HG02798 (cell line): Measurements from ENCODE around the gene EGLN2.
"Not testable (repeated sequence)": the region's sequence is repeated elsewhere in the genome, so short reads cannot be mapped to it uniquely, and the experiment has no call there.

ENCODE experiments used
- ATAC-seq: cut with Tn5 transposase; IDR thresholded peaks from one replicate; pipeline ENCODE4 v1.9.1; 2021; ENCODE audit warnings: mild to moderate bottlenecking; ENCODE audit not compliant: unreplicated experiment, poor library complexity

EGLN2 gene

DNA sequence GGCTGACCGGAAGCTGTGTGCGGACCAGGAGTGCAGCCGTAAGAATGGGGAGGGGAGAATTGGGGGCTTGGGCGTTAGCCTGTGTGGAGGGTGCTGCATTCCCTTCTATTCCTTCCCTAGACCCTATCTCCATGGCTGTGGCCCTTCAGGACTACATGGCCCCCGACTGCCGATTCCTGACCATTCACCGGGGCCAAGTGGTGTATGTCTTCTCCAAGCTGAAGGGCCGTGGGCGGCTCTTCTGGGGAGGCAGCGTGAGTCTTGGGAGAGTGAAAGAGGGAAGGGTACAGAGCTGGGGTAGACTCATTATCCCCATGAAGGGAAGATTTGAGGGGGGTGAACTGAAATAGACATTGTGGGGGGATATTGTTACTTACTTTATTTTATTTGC, 23.4 kb upstream of the EGLN2 start:
- ATAC-seq, result no peak

DNA sequence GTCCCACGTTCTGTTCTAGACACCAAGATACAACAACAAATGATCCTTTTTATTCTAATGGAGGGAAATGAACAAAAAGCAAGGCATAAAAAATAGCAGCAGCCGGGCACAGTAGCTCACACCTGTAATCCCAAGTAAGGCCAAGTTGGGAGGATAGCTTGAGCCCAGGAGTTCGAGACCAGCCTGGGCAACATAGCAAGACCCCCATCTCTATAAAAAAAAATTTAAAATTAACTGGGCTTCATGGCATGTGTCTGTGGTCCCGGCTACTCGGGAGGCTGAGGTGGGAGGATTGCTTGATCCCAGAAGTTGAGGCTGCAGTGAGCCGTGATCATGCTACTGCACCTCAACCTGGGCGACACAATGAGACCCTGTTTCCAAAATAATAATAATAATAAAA, 22.6 kb upstream of the EGLN2 start:
- ATAC-seq, result no peak

DNA sequence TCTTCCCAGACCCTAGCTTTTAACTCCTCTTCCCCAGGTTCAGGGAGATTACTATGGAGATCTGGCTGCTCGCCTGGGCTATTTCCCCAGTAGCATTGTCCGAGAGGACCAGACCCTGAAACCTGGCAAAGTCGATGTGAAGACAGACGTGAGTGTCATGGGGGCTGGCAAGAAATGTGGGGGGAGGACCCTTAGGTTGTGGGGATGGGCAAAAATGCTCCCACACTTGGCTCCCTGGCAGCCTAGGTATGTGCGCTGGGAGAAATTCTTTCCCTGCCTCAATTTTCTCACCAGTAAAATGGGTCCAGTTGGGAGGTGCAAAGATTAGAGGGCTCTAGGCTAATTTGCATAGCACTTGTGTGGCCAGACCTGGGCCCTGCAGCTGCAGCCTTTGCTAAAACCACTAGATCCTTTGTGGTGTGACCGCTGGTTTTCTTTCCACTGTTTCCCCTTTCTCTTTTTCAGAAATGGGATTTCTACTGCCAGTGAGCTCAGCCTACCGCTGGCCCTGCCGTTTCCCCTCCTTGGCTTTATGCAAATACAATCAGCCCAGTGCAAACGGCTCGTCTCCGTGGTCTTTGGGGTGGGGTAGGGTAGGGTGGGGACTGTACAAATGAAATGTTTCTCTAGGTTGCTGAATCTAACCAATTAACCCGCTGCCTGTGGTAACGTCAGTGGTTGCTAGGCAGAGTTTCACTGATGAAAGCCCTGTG, 21.9 kb upstream of the EGLN2 start:
- ATAC-seq, result peak; percentile 68

- ATAC-seq, result no peak
Measured at GRCh38 chr19:40777645-40777936, 21.4 kb upstream of the EGLN2 start.

- ATAC-seq, result peak; percentile 78
Measured at GRCh38 chr19:40777937-40778705, 20.9 kb upstream of the EGLN2 start, which contains the start of gene RAB4B. TSS of gene RAB4B (plus strand) at chr19:40778247. CDS start at chr19:40778376, 129 bp downstream.

DNA sequence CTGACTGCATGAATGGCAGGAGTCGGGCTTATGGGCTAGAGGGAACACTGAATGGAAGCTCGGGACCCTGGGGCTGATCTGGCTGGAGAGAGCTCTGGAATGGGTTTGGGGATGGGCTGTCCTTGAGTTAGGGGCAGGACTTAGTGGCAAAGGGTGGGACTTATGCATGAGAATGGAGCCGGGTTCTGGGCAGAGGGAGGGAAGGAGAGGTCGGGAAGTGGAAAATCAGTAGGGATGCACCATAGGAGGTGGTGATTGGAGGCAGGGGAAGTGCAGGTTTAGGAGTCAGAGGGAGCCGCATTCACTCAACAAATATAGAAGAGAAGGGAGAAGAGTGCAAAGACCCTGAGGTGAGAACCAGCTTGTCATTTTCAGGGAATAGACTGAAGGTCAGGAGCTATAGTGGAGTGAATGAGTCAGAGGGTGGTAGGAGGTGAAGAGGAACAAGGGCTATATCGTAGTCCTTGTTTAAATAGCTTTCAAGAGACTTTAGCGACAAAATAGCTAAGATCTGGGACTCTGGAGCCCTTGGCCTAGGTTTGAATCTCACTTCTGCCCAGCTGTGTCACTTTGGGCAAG, 20.2 kb upstream of the EGLN2 start:
- no peak for ATAC-seq

DNA sequence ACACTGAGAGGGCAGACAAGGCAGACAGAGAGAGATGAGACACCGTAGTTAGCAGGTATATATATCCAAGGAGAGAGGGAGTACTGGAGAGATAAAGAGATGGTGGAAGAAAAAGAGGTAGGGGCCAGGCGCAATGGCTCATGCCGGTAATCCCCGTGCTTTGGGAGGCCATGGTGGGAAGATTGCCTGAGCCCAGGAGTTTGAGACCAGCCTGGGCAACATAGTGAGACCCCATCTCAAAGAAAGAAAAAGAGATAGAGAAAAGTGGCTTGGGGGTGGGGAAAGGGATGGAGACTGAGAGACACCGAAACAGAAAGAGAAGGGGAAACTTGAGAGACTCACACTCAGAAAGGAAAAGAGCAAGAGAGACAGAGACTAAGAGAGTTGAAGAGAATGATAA, 18.4 kb upstream of the EGLN2 start:
- no peak for ATAC-seq

DNA sequence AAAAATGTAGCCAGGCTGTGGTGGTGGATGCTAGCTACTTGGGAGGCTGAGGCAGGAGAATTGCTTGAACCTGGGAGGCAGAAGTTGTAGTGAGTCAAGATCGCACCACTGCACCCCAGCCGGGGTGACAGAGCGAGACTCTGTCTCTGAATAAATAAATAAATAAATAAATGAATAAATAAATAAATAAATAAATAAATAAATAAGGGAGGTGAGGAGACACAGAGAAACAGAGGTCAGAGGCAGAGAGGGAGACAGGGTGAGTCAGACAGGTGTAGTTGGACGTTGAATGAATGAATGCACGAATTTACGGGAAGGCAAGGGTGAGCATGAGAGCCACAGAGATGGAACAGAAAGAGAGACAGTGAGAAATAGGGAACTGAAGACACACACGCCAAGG, 17.9 kb upstream of the EGLN2 start:
- no peak for ATAC-seq

DNA sequence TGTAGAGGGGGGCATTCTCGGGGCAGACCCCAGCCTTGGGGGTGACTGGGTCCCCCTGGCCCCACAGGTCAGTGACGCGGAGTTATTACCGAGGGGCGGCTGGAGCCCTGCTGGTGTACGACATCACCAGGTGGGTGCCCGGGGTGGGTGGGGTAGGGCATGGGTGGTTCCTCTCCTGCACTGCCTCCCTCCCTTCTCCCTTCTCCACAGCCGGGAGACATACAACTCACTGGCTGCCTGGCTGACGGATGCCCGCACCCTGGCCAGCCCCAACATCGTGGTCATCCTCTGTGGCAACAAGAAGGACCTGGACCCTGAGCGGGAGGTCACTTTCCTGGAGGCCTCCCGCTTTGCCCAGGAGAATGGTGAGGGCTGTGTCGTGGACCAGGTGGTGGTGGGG, 15.3 kb upstream of the EGLN2 start:
- no peak for ATAC-seq

DNA sequence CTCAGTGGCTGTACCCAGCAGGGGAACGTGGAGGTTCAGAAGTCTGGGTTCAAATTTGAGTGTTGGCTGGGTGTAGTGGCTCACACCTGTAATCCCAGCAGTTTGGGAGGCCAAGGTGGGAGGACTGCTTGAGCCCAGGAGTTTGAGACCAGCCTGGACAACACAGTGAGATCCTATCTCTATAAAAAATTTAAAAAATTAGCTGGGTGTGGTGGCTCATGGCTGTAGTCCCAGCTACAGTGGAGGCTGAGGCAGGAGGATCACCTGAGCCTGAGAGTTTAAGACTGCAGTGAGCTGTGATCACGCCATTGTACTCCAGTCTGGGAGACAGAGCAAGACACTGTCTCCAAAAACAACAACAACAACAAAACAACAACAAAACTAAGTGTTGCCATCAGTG, 14.8 kb upstream of the EGLN2 start:
- ATAC-seq, result not testable (repeated sequence)

GRCh38 chr19:40785526-40785925, 13.5 kb upstream of the EGLN2 start:
- ATAC-seq, result no peak

DNA sequence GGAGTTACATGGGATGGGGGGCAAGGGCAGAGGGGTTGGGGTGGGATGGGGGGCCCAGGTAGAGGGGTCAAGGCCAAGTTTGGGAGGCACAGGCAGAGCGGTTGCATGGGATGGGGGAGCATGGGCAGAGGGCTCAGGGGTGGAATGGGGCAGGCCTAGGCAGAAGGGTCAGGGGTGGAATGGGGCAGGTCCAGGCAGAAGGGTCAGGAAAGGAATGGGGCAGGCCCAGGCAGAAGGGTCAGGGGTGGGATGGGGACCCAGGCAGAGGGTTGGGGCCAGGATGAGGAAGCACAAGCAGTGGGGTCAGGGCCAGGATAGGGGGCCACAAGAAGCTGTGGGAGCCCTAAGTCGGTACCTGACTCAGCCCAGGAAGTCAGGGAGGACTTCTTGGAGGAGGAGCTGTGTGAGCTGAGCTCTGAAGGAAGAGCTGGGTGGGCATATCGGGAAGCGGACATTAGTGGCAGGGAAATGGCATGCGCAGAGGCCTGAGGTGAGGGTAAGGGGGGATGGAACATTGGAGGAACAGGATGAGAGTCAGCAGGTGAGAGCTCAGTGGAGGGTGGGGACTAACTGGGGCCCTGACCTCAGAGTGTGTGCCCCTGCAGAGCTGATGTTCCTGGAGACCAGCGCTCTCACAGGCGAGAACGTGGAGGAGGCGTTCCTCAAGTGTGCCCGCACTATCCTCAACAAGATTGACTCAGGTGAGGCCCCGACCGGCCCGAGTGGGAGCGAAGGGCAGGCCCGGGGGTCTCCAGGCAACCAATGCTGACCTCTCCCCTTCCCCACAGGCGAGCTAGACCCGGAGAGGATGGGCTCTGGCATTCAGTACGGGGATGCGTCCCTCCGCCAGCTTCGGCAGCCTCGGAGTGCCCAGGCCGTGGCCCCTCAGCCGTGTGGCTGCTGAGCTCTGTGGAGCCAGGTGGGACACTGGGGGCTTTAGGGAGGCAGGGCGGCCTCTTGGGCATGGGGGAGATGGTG, 12.6 kb upstream of the EGLN2 start:
- no peak for ATAC-seq

DNA sequence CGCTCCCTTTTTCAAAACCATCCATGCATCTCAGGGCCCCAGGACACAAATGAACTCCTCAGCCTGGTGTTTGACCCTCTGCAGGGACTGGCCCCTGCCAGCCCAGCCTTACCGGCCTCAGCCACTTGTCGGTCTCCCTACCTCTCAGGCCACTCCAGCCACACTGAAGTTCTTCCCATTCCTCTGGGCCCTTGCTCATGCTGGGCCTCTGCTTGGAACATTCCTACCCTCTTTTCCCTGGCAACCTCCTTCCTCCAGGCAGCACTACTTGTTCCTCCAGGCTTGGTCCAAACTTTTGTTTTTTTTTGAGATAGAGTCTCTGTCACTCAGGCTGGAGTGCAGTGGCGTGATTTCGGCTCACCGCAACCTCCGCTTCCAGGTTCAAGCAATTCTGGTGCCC, 7.6 kb upstream of the EGLN2 start:
- no peak for ATAC-seq

- ATAC-seq, result no peak
Measured at GRCh38 chr19:40791996-40792395, 7.0 kb upstream of the EGLN2 start.

- ATAC-seq, result no peak
Measured at GRCh38 chr19:40797166-40797962, 1.6 kb upstream of the EGLN2 start.

DNA sequence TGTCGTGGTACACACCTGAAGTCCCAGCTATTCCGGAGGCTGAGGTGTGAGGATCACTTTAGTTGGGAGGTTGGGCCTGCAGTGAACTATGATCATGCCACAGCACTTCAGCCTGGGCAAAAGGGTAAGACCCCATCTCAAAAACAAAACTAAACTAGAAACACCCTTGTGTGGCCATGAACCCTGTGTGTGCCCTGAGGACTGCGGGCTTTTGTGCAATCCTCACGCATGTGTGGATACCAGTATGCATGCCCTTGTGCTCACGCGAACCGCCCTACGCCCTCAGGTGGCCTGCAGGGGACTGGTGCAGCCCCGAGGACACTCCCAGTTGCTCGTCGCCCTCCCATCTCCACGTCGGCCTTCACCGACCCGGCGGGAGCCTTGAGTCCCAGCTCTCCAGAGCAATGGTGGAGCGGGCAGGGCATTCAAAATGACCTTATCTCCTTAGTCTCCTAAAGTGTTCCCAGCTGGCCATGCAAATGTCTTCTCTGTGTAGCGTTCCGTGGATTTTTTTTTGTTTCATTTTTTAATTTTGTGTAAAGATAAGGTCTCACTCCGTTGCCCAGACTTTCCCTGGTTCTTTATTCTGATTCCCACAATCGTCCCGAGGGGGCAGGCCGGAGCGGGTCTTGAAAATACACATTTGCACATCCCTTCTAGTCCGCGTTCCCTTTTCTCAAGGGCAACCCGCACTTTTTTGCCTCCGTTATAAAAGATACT, 868 bp upstream of the EGLN2 start:
- peak; percentile 13 for ATAC-seq

GRCh38 chr19:40799558-40800338, 757 bp downstream of the EGLN2 start:
- no peak for ATAC-seq

DNA sequence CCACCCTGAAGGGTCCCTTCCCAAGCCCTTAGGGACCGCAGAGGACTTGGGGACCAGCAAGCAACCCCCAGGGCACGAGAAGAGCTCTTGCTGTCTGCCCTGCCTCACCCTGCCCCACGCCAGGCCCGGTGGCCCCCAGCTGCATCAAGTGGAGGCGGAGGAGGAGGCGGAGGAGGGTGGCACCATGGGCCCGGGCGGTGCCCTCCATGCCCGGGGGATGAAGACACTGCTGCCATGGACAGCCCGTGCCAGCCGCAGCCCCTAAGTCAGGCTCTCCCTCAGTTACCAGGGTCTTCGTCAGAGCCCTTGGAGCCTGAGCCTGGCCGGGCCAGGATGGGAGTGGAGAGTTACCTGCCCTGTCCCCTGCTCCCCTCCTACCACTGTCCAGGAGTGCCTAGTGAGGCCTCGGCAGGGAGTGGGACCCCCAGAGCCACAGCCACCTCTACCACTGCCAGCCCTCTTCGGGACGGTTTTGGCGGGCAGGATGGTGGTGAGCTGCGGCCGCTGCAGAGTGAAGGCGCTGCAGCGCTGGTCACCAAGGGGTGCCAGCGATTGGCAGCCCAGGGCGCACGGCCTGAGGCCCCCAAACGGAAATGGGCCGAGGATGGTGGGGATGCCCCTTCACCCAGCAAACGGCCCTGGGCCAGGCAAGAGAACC, 1.5 kb downstream of the EGLN2 start:
- ATAC-seq, result no peak
